Measurements from ENCODE around the gene OR1J1.

OR1J1 gene, protein sequence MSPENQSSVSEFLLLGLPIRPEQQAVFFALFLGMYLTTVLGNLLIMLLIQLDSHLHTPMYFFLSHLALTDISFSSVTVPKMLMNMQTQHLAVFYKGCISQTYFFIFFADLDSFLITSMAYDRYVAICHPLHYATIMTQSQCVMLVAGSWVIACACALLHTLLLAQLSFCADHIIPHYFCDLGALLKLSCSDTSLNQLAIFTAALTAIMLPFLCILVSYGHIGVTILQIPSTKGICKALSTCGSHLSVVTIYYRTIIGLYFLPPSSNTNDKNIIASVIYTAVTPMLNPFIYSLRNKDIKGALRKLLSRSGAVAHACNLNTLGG

GRCh38 chr9:122477826-122478225, at the start of gene OR1J1:
Gene OR1J1, minus strand, starts transcription at chr9:122477926. Its CDS starts 0 bp downstream, at chr9:122477926.
- Histone ChIP-seq H4K20me1 (ENCODE audit: insufficient read depth, low read length) (no peaks in the 10 kb centered on the region), H3K36me3 (replicated peaks; ENCODE audit: insufficient read depth, low read length) (no peaks in the 10 kb centered on the region), H3K9me3 (replicated peaks; ENCODE audit: insufficient read depth, low read length) (no peaks in the 10 kb centered on the region), H3K9me2 (replicated peaks; ENCODE audit: insufficient read depth, low read length) (no peaks in the 10 kb centered on the region), H3F3A (ENCODE audit: insufficient read depth, low read length) (no peaks in the 10 kb centered on the region), H3K4me1 (ENCODE audit: low read length) (no peaks in the 10 kb centered on the region), H3K9ac (ENCODE audit: low read length) (no peak within 1 kb of the TSS), H3K27ac (ENCODE audit: low read length) (no peak within 1 kb of the TSS), H3K79me2 (ENCODE audit: low read length) (no peaks in the 10 kb centered on the region), H2AFZ (ENCODE audit: low read length) (no peak within 1 kb of the TSS), H3K4me2 (ENCODE audit: low read depth, low read length) (no peak within 1 kb of the TSS), H3K4me3 (ENCODE audit: low read length) (no peak within 1 kb of the TSS), H3K27me3 (replicated peaks; ENCODE audit: insufficient read depth, low read length) (no peaks in the 10 kb centered on the region)
- no peak for DNase-seq
- TF ChIP-seq, protein P1, sequence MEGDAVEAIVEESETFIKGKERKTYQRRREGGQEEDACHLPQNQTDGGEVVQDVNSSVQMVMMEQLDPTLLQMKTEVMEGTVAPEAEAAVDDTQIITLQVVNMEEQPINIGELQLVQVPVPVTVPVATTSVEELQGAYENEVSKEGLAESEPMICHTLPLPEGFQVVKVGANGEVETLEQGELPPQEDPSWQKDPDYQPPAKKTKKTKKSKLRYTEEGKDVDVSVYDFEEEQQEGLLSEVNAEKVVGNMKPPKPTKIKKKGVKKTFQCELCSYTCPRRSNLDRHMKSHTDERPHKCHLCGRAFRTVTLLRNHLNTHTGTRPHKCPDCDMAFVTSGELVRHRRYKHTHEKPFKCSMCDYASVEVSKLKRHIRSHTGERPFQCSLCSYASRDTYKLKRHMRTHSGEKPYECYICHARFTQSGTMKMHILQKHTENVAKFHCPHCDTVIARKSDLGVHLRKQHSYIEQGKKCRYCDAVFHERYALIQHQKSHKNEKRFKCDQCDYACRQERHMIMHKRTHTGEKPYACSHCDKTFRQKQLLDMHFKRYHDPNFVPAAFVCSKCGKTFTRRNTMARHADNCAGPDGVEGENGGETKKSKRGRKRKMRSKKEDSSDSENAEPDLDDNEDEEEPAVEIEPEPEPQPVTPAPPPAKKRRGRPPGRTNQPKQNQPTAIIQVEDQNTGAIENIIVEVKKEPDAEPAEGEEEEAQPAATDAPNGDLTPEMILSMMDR (IDR thresholded peaks at IDR 0.05; ENCODE audit: low read length), result no peak
- TF ChIP-seq EZH2phosphoT487 (IDR thresholded peaks at IDR 0.05; ENCODE audit: low read length) (no peak), EZH2 (optimal IDR thresholded peaks at IDR 0.05; ENCODE audit: low read depth, low read length) (no peak)

- no peaks in the 10 kb centered on the region for H4K20me1 ChIP-seq (ENCODE audit: insufficient read depth, low read length)
- no peak within 1 kb of the TSS for H3K4me3 ChIP-seq (ENCODE audit: low read length)
- H3F3A ChIP-seq (ENCODE audit: insufficient read depth, low read length), result no peaks in the 10 kb centered on the region
- no peak for DNase-seq
- TF ChIP-seq EZH2 (optimal IDR thresholded peaks at IDR 0.05; ENCODE audit: low read depth, low read length) (no peak), EZH2phosphoT487 (IDR thresholded peaks at IDR 0.05; ENCODE audit: low read length) (no peak)
- H3K9me3 ChIP-seq (replicated peaks; ENCODE audit: insufficient read depth, low read length), result no peaks in the 10 kb centered on the region
- H3K79me2 ChIP-seq (ENCODE audit: low read length), result no peaks in the 10 kb centered on the region
- no peaks in the 10 kb centered on the region for H3K27me3 ChIP-seq (replicated peaks; ENCODE audit: insufficient read depth, low read length)
- H3K9ac ChIP-seq (ENCODE audit: low read length), result no peak within 1 kb of the TSS
- no peak within 1 kb of the TSS for H2AFZ ChIP-seq (ENCODE audit: low read length)
- H3K4me2 ChIP-seq (ENCODE audit: low read depth, low read length), result no peak within 1 kb of the TSS
- no peaks in the 10 kb centered on the region for H3K36me3 ChIP-seq (replicated peaks; ENCODE audit: insufficient read depth, low read length)
- no peaks in the 10 kb centered on the region for H3K4me1 ChIP-seq (ENCODE audit: low read length)
- H3K27ac ChIP-seq (ENCODE audit: low read length), result no peak within 1 kb of the TSS
- H3K9me2 ChIP-seq (replicated peaks; ENCODE audit: insufficient read depth, low read length), result no peaks in the 10 kb centered on the region
These were observed 49.5 kb upstream of the OR1J1 start, which contains the start of gene OR1N1 for GRCh38 chr9:122527193-122527592. Gene OR1N1, minus strand, starts transcription at chr9:122527293. Its CDS starts 0 bp downstream, at chr9:122527293.

DNA sequence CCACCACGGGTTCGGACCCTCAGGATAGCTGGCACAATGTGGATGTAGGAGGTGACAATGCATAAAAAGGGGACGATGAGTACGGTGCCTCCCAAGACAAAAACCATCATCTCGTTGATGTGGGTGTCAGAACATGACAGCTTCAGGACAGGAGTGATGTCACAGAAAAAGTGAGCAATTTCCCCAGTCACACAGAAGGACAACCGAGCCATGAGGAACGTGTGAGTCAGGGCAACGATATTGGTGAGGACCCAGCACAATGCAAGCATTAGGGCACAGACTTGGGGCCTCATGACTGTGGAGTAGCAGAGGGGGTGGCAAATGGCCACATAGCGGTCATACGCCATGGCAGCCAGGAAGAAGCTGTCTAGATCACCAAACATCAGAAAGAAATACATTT, 48.9 kb upstream of the OR1J1 start:
- Histone ChIP-seq H3K9me3 (replicated peaks; ENCODE audit: insufficient read depth, low read length) (no peaks in the 10 kb centered on the region), H3K4me1 (ENCODE audit: low read length) (no peaks in the 10 kb centered on the region), H4K20me1 (ENCODE audit: insufficient read depth, low read length) (no peaks in the 10 kb centered on the region), H2AFZ (ENCODE audit: low read length) (no peak overlapping the region), H3K4me3 (ENCODE audit: low read length) (no peak overlapping the region), H3F3A (ENCODE audit: insufficient read depth, low read length) (no peaks in the 10 kb centered on the region), H3K79me2 (ENCODE audit: low read length) (no peaks in the 10 kb centered on the region), H3K4me2 (ENCODE audit: low read depth, low read length) (no peak overlapping the region), H3K27ac (ENCODE audit: low read length) (no peak overlapping the region), H3K9ac (ENCODE audit: low read length) (no peak overlapping the region), H3K36me3 (replicated peaks; ENCODE audit: insufficient read depth, low read length) (no peaks in the 10 kb centered on the region), H3K27me3 (replicated peaks; ENCODE audit: insufficient read depth, low read length) (no peaks in the 10 kb centered on the region), H3K9me2 (replicated peaks; ENCODE audit: insufficient read depth, low read length) (no peaks in the 10 kb centered on the region)
- DNase-seq, result no peak
- TF ChIP-seq EZH2 (optimal IDR thresholded peaks at IDR 0.05; ENCODE audit: low read depth, low read length) (no peak), EZH2phosphoT487 (IDR thresholded peaks at IDR 0.05; ENCODE audit: low read length) (no peak)
- TF ChIP-seq, protein P1 (IDR thresholded peaks at IDR 0.05; ENCODE audit: low read length), result no peak

- H3K27me3 ChIP-seq (replicated peaks; ENCODE audit: insufficient read depth, low read length), result no peaks in the 10 kb centered on the region
These were observed 41.6 kb upstream of the OR1J1 start for GRCh38 chr9:122519376-122519775.

More at GRCh38 chr9:122519376-122519775, 41.6 kb upstream of the OR1J1 start:
- no peaks in the 10 kb centered on the region for H3K79me2 ChIP-seq (ENCODE audit: low read length)
- H2AFZ ChIP-seq (ENCODE audit: low read length), result no peak overlapping the region
- no peaks in the 10 kb centered on the region for H3K9me3 ChIP-seq (replicated peaks; ENCODE audit: insufficient read depth, low read length)
- H3K4me3 ChIP-seq (ENCODE audit: low read length), result no peak overlapping the region
- no peak overlapping the region for H3K27ac ChIP-seq (ENCODE audit: low read length)
- no peaks in the 10 kb centered on the region for H3K4me1 ChIP-seq (ENCODE audit: low read length)
- TF ChIP-seq EZH2 (optimal IDR thresholded peaks at IDR 0.05; ENCODE audit: low read depth, low read length), result no peak
- TF ChIP-seq, protein P1 (IDR thresholded peaks at IDR 0.05; ENCODE audit: low read length), result no peak
- TF ChIP-seq EZH2phosphoT487 (IDR thresholded peaks at IDR 0.05; ENCODE audit: low read length), result no peak
- no peaks in the 10 kb centered on the region for H3K36me3 ChIP-seq (replicated peaks; ENCODE audit: insufficient read depth, low read length)
- no peaks in the 10 kb centered on the region for H3F3A ChIP-seq (ENCODE audit: insufficient read depth, low read length)
- H3K9ac ChIP-seq (ENCODE audit: low read length), result no peak overlapping the region
- H3K4me2 ChIP-seq (ENCODE audit: low read depth, low read length), result no peak overlapping the region
- no peaks in the 10 kb centered on the region for H3K9me2 ChIP-seq (replicated peaks; ENCODE audit: insufficient read depth, low read length)
- no peak for DNase-seq
- no peaks in the 10 kb centered on the region for H4K20me1 ChIP-seq (ENCODE audit: insufficient read depth, low read length)
